Activated T-cell treated with anti-CD3 and anti-CD28 coated beads, Interleukin-2, amount 50 U/mL, for 24 hours (primary cell): ENCODE measurements around the gene TNRC18.
"Not testable (repeated sequence)": the region's sequence is repeated elsewhere in the genome, so short reads cannot be mapped to it uniquely, and the experiment has no call there.

ENCODE experiments used
- DNase-seq: peaks from one replicate; pipeline ENCODE4 v3.0.0-alpha.2; 2020
- H3K27ac Mint-ChIP-seq: 2 replicates; pipeline ENCODE4 v1.8.0; 2020; ENCODE audit warnings: mild to moderate bottlenecking, mixed read lengths
- H3K27me3 Mint-ChIP-seq: 2 replicates; pipeline ENCODE4 v1.8.0; 2020; ENCODE audit warnings: mixed read lengths
- H3K36me3 Mint-ChIP-seq: 2 replicates; pipeline ENCODE4 v1.8.0; 2020; ENCODE audit warnings: low read depth, mixed read lengths
- H3K4me1 Mint-ChIP-seq: 2 replicates; pipeline ENCODE4 v1.8.0; 2020; ENCODE audit warnings: low read depth, mixed read lengths
- H3K4me3 Mint-ChIP-seq: 2 replicates; pipeline ENCODE4 v1.8.0; 2020; ENCODE audit warnings: mild to moderate bottlenecking, moderate library complexity, mixed read lengths
- H3K9me3 Mint-ChIP-seq: 2 replicates; pipeline ENCODE4 v1.8.0; 2020; ENCODE audit warnings: mixed read lengths

TNRC18 gene, protein sequence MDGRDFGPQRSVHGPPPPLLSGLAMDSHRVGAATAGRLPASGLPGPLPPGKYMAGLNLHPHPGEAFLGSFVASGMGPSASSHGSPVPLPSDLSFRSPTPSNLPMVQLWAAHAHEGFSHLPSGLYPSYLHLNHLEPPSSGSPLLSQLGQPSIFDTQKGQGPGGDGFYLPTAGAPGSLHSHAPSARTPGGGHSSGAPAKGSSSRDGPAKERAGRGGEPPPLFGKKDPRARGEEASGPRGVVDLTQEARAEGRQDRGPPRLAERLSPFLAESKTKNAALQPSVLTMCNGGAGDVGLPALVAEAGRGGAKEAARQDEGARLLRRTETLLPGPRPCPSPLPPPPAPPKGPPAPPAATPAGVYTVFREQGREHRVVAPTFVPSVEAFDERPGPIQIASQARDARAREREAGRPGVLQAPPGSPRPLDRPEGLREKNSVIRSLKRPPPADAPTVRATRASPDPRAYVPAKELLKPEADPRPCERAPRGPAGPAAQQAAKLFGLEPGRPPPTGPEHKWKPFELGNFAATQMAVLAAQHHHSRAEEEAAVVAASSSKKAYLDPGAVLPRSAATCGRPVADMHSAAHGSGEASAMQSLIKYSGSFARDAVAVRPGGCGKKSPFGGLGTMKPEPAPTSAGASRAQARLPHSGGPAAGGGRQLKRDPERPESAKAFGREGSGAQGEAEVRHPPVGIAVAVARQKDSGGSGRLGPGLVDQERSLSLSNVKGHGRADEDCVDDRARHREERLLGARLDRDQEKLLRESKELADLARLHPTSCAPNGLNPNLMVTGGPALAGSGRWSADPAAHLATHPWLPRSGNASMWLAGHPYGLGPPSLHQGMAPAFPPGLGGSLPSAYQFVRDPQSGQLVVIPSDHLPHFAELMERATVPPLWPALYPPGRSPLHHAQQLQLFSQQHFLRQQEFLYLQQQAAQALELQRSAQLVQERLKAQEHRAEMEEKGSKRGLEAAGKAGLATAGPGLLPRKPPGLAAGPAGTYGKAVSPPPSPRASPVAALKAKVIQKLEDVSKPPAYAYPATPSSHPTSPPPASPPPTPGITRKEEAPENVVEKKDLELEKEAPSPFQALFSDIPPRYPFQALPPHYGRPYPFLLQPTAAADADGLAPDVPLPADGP (N-terminal part only)

DNA sequence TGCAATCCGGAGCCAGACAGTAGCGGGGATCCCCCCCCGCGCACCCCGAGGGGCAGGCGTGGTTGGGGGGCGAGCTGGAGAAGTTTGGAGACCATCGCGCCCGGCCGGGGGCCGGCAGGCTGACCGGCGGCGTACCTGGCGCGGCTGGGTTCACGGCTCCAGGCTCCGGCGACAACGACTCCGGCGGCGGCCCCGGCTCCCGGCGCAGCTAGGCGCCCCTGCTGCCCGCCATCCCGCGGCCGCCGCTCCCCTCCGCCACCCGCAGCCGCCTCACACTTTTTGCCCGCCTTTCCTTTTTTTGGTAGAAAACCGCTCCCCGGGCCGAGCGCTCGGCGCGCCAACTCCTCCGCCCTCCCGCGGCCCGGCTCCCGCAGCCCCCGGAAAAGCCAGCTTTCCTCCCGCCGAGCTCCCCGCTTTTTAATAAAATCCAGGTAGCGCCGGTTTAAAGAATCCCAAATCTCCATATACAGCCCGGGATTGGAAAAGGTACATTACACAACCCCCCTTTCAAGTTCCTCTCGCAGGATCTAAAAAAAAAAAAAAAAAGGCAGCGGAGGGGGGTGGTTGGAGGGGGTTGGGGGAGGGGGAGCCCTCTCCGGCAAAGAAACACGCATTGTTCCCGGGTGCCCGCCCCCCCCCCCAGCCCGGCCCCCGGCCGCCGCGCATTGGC is at the start of gene TNRC18:
Gene TNRC18 (minus strand): TSS at position 529 of the 670 bp plus-strand sequence. CDS start 2,588 bp downstream, outside the sequence.
- no peaks in the 10 kb centered on the region for H3K9me3 Mint-ChIP-seq
- no peaks in the 10 kb centered on the region for H3K36me3 Mint-ChIP-seq
- H3K4me3 Mint-ChIP-seq, result peak within 1 kb of the TSS; percentile 71
- peaks cover 81% of the 10 kb centered on the region for H3K27me3 Mint-ChIP-seq
- peak; percentile 44 for DNase-seq
- H3K4me1 Mint-ChIP-seq, result peaks cover 45% of the 10 kb centered on the region
- peak within 1 kb of the TSS; percentile 57 for H3K27ac Mint-ChIP-seq

DNA sequence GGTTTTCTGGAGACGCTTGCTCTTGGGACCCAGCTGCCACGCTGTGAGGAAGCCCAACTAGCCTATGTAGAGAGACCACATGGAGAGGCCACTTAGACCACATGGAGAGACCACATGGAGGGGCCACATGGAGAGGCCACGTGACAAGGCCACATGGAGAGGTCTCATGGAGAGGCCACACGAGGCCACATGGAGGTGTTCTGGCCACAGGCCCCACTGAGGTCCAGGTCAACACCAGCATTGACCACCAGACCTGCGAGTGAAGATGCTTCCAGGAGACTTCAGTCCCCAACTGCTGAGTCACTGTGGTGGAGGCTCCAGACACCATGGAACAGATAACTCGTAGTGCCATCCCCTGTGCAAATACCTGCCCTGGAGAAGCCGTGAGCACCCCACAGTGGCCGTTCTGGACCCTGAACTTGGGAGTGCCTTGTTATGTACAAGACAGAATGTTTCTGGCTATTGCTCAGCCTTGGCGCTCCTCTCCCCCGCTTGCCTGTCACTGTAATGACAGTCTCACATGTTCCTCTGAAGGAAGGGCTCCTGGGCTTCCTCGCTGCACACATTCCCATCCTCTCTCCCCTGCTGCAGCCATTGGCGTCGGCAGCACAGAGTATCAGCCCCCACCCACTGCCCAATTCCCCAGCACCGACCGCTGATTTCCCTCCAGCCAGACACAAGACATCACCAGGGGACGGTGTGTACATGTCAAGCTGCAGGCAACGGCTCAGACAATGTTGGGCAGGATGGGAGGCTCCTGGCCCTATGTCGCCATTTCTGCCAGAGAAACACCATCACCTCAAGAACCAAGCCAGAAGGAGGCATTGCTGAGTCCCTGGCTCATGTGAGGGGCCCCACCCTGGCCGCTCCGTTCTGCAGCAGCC is 49.0 kb upstream of the TNRC18 start:
- Mint-ChIP-seq H3K4me3 (no peak overlapping the region), H3K9me3 (peaks cover 2% of the 10 kb centered on the region), H3K27ac (no peak overlapping the region), H3K4me1 (no peaks in the 10 kb centered on the region), H3K27me3 (no peaks in the 10 kb centered on the region), H3K36me3 (peaks cover 1% of the 10 kb centered on the region)
- DNase-seq, result no peak

DNA sequence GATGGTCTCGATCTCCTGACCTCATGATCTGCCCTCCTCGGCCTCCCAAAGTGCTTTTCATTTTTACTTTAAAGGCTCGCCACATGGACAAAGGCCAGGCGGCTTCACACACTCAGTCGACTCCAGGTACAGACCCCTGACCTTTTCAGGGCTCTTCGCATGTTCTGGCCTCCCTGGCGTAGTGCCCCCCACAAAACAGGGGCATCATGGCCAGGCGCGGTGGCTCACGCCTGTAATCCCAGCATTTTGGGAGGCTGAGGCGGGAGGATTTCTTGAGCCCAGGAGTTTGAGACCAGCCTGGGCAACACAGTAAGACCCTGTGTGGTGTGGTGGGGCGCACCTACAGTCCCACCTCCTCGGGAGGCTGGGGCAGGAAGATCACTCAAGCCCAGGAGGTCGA is 48.0 kb upstream of the TNRC18 start:
- not testable (repeated sequence) for DNase-seq, H3K27ac Mint-ChIP-seq, H3K27me3 Mint-ChIP-seq, H3K4me1 Mint-ChIP-seq, H3K9me3 Mint-ChIP-seq, H3K4me3 Mint-ChIP-seq, H3K36me3 Mint-ChIP-seq

DNA sequence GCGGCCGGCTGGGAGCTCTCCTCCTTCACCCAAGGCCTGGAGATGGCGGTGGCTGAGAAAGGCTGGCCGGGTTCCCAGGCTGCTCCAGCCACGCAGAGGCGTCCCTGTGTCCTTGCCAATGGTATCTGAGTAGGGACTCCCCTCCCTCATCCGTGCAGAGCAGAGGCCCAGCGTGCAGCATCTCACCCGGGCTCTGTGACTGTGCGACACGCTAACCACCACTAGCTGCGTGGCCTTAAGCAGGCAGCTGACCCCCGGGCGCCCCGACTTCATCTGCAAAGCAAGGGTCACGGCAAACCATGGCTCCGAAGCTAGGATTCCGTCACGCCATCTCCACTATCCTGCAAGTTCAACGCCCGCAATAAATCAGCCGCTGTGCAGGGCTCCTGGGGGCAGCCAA is 47.2 kb upstream of the TNRC18 start:
- Mint-ChIP-seq H3K27me3 (no peaks in the 10 kb centered on the region), H3K36me3 (peaks cover 1% of the 10 kb centered on the region), H3K9me3 (peaks cover 2% of the 10 kb centered on the region), H3K27ac (no peak overlapping the region), H3K4me3 (no peak overlapping the region), H3K4me1 (no peaks in the 10 kb centered on the region)
- no peak for DNase-seq

DNA sequence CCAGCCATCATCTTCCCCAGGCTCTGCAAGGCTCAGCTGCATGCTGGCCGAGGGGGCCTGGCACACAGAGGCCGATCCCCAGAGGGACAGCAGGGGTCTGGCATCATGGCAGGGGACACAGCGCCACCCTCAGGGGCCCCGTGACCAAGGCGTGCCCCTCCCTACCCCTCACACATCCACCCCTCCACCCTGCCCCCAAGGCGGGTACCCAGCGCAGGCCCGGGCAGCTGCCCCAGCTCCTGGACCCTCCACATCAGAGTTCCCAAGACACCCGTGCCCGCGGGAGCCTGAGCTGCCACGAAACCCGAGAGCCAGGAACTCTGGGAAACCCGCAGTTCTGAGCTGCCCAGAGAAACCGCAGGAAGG is 46.5 kb upstream of the TNRC18 start:
- no peaks in the 10 kb centered on the region for H3K27me3 Mint-ChIP-seq
- H3K4me3 Mint-ChIP-seq, result no peak overlapping the region
- H3K36me3 Mint-ChIP-seq, result peaks cover 1% of the 10 kb centered on the region
- H3K27ac Mint-ChIP-seq, result no peak overlapping the region
- H3K9me3 Mint-ChIP-seq, result peaks cover 2% of the 10 kb centered on the region
- no peak for DNase-seq
- H3K4me1 Mint-ChIP-seq, result no peaks in the 10 kb centered on the region

DNA sequence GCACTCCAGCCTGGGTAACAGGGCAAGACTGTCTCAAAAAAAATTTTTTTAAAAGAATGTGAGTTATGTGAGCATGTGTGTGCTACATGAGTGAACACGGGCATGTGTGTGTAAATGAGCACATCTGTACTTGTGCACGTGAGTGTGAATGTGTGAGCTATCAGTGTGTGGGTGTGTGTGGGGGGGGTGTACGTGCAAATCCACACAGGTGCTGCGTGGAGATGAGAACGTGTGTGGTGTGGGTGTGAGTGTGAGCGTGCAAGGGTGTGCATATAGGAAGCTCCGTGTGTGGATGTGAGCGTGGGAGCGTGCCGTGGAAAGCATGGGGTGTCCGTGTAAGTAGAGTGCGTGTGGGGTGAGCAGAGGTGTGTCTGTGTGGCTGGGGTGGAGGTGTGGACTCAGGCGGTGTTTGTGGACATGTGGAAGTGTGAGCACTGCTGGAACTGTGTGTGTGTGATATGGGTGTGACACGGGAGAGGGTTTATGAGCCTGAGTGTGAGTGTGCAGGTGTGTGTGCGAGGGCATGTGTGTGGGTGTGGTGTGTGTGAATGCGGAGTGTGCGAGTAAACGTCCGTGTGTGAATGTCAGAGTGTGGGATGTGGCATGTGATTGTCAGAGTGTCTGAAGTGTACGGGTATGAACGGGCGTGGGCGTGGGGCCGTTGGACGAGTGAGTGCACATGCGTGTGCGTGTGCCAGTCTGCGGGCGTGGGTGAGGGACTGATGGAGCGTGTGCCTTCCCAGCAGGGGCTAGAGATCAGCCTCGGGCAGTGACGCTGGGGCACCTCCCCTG is 45.9 kb upstream of the TNRC18 start:
- H3K4me3 Mint-ChIP-seq, result no peak overlapping the region
- H3K27ac Mint-ChIP-seq, result no peak overlapping the region
- peaks cover 2% of the 10 kb centered on the region for H3K9me3 Mint-ChIP-seq
- H3K27me3 Mint-ChIP-seq, result no peaks in the 10 kb centered on the region
- H3K36me3 Mint-ChIP-seq, result peaks cover 1% of the 10 kb centered on the region
- DNase-seq, result no peak
- H3K4me1 Mint-ChIP-seq, result no peaks in the 10 kb centered on the region

DNA sequence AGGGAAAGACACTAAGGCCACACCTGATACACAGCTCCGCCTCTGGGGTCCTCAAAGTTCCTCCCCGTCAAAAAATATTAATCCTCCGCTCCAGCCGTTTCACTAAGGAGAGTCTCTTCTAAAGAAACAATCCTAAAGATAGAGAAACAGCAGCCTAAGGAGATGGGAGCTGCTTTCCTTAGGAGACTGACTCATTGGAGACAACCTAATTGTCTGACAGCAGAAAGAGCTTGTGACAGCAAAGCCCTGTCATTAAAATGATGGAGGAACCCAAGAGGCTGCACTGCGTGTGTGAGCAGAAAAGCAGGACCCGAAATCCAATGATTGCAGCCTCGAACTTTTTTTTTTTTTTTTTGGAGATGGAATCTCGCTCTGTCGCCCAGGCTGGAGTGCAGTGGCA is 44.0 kb upstream of the TNRC18 start:
- no peaks in the 10 kb centered on the region for H3K9me3 Mint-ChIP-seq
- no peaks in the 10 kb centered on the region for H3K36me3 Mint-ChIP-seq
- no peaks in the 10 kb centered on the region for H3K27me3 Mint-ChIP-seq
- no peak for DNase-seq
- H3K4me1 Mint-ChIP-seq, result no peaks in the 10 kb centered on the region
- H3K4me3 Mint-ChIP-seq, result no peak overlapping the region
- no peak overlapping the region for H3K27ac Mint-ChIP-seq

DNA sequence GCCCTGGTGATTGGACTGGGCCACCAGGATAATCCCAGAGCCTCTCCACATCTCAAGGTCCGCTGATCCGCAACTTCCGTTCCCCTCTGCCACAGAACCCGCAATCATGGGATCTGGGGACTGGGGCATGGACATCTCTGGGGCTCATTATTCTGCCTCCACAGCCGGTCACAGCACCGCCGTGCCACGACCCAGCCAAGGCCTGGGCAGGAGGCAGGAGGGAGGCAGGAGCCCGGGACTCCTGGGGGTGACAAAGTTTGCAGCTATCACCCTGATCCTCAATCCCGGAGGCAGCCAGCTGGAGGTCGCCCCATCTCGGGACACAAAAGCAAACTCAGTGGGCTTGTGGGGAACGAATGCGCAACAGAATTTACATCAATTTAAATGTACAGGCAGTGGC is 42.9 kb upstream of the TNRC18 start:
- Mint-ChIP-seq H3K4me1 (peaks cover 4% of the 10 kb centered on the region), H3K27ac (no peak overlapping the region), H3K4me3 (no peak overlapping the region), H3K9me3 (no peaks in the 10 kb centered on the region), H3K36me3 (no peaks in the 10 kb centered on the region), H3K27me3 (no peaks in the 10 kb centered on the region)
- DNase-seq, result no peak

DNA sequence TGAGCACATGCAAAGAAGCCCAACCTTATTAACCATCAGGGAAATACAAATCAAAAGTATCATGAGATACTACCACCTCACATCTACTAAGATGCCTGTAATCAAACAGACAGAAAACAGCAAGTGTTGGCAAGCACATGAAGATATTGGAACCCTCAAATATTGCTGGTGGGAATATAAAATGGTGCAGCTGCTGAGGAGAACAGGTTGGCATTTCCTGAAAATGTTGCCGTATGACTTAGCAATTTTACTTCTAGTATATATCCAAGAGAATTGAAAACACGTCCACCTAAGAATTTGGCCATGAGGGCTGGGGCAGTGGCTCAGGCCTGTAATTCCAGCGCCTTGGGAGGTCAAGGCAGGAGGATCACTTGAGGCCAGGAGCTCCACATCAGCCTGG is 39.4 kb upstream of the TNRC18 start:
- Mint-ChIP-seq H3K4me3 (no peak overlapping the region), H3K27ac (no peak overlapping the region), H3K27me3 (no peaks in the 10 kb centered on the region), H3K36me3 (no peaks in the 10 kb centered on the region), H3K9me3 (no peaks in the 10 kb centered on the region), H3K4me1 (peaks cover 4% of the 10 kb centered on the region)
- DNase-seq, result no peak

DNA sequence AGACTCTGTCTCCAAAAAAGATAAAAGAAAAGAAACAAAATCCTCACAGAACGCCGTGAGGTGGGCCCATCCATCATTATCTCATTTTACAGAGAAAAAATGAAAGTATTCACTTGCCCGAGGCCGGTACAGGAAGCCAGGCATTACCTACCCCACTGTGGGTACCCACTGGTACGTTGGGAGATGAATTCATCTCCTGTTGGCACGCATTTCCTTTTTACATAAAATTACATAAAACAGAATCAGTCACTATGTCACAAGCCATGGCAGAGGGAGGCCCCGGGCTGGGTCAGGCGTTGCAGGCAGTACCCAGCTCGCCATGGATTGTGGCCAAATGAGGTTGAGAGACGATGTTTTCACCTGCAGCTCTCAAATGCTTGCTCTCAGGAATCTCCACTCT is 38.6 kb upstream of the TNRC18 start:
- Mint-ChIP-seq H3K27me3 (no peaks in the 10 kb centered on the region), H3K36me3 (no peaks in the 10 kb centered on the region), H3K9me3 (no peaks in the 10 kb centered on the region), H3K4me3 (no peak overlapping the region), H3K27ac (no peak overlapping the region), H3K4me1 (peaks cover 4% of the 10 kb centered on the region)
- no peak for DNase-seq

DNA sequence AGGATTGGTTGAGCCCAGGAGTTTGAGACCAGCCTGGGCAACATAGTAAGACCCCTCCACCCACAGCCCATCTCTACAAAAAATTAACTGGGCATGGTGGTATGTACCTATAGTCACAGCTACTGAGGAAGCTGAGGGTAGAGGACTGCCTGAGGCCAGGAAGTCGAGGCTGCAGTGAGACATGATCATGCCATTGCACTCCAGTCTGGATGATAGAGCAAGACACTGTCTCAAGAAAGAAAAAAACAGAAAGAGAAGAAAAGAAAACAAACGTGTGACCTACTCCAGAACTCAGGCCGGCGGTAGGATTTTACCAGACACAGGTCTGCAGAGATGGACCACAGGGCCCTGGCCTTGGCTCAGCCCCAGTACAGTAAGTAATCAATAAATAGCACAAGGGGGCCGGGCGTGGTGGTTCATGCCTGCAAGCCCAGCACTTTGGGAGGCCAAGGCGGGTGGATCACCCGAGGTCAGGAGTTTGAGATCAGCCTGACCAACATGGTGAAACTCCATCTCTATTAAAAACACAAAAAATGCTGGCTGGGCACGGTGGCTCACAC is 35.4 kb upstream of the TNRC18 start:
- DNase-seq, result no peak
- H3K36me3 Mint-ChIP-seq, result no peaks in the 10 kb centered on the region
- H3K27ac Mint-ChIP-seq, result no peak overlapping the region
- H3K27me3 Mint-ChIP-seq, result peaks cover 2% of the 10 kb centered on the region
- H3K4me3 Mint-ChIP-seq, result no peak overlapping the region
- H3K4me1 Mint-ChIP-seq, result peaks cover 4% of the 10 kb centered on the region
- no peaks in the 10 kb centered on the region for H3K9me3 Mint-ChIP-seq

DNA sequence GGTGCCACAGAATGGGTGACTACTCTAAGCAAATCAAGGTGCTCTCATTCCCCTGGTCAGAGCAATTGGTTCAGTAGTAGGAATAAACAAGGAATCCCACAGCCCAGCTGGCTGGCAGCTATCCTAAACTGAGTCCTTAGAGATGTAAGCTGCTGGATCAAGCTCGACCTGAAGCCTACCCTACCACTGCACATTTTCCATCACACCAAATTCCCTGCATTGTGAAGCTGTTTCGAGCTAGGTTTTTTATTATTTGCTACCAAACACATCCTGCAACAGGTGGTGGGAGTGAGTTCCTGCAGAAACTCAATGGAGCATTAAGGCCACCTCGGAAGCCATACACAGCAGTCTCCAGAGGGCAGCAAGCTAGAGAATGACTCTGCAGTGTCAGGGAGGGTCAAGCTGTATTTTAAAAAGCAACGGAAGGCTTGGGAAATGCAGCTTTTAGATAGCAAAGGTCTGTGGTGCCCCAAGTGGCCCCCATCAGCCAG is 33.7 kb upstream of the TNRC18 start:
- Mint-ChIP-seq H3K4me3 (no peak overlapping the region), H3K4me1 (peaks cover 2% of the 10 kb centered on the region), H3K36me3 (no peaks in the 10 kb centered on the region), H3K27me3 (peaks cover 2% of the 10 kb centered on the region), H3K27ac (no peak overlapping the region), H3K9me3 (no peaks in the 10 kb centered on the region)
- no peak for DNase-seq

DNA sequence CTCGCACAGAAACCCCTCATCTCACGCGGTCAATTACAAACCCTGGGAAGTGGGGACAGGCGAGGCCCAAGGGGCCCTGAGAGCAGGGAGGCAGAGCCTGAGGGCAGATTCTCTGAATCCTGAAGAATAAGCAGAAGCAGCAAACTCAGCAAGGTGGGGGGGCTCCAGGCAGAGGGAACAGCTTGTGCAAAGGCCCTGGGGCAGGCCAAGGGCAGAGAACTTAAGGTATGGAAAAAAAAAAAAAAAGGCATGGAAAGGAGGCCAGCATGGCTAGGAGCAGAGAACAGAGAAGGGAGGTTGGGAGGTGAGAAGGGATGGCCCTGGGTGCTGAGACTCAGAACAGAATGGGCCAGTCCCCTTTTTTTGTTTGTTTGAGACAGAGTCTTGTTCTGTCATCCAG is 32.8 kb upstream of the TNRC18 start:
- no peak overlapping the region for H3K4me3 Mint-ChIP-seq
- H3K36me3 Mint-ChIP-seq, result no peaks in the 10 kb centered on the region
- peaks cover 2% of the 10 kb centered on the region for H3K27me3 Mint-ChIP-seq
- DNase-seq, result no peak
- no peak overlapping the region for H3K27ac Mint-ChIP-seq
- H3K9me3 Mint-ChIP-seq, result no peaks in the 10 kb centered on the region
- no peaks in the 10 kb centered on the region for H3K4me1 Mint-ChIP-seq
